GM19025 (cell line): ENCODE measurements around the gene RGS6.
"Not testable (repeated sequence)": the region's sequence is repeated elsewhere in the genome, so short reads cannot be mapped to it uniquely, and the experiment has no call there.

Source experiments
- ATAC-seq: cut with Tn5 transposase; IDR thresholded peaks from one replicate; pipeline ENCODE4 v1.9.1; 2021; ENCODE audit warnings: mild to moderate bottlenecking, low read depth, moderate library complexity; ENCODE audit not compliant: unreplicated experiment

The RGS6 gene

GRCh38 chr14:71932229-71932981, at the start of gene RGS6:
Gene RGS6 (plus strand): TSS chr14:71932429.
- ATAC-seq = no peak

- ATAC-seq = no peak
These were observed 49.1 kb upstream of the RGS6 start for GRCh38 chr14:71883094-71883493.

- no peak for ATAC-seq
These were observed 46.9 kb upstream of the RGS6 start for GRCh38 chr14:71885301-71885700.

- ATAC-seq = not testable (repeated sequence)
These were observed 44.4 kb upstream of the RGS6 start for GRCh38 chr14:71887802-71888201.

GRCh38 chr14:71890541-71890940, 41.7 kb upstream of the RGS6 start:
- no peak for ATAC-seq

GRCh38 chr14:71891185-71891584, 41.0 kb upstream of the RGS6 start:
- no peak for ATAC-seq

- ATAC-seq = no peak
These were observed 40.3 kb upstream of the RGS6 start for GRCh38 chr14:71891970-71892369.

- no peak for ATAC-seq
These were observed 27.2 kb upstream of the RGS6 start for GRCh38 chr14:71905031-71905430.

- no peak for ATAC-seq
These were observed 26.4 kb upstream of the RGS6 start for GRCh38 chr14:71905860-71906259.

GRCh38 chr14:71907793-71908515, 24.3 kb upstream of the RGS6 start:
- no peak for ATAC-seq

GRCh38 chr14:71911669-71912068, 20.6 kb upstream of the RGS6 start:
- no peak for ATAC-seq

GRCh38 chr14:71913342-71913741, 18.9 kb upstream of the RGS6 start:
- ATAC-seq = no peak

GRCh38 chr14:71918955-71919354, 13.3 kb upstream of the RGS6 start:
- ATAC-seq = no peak

- no peak for ATAC-seq
These were observed 8.7 kb upstream of the RGS6 start for GRCh38 chr14:71923513-71923912.

GRCh38 chr14:71931492-71932228, 569 bp upstream of the RGS6 start:
- no peak for ATAC-seq

GRCh38 chr14:71933001-71933587, 865 bp downstream of the RGS6 start:
- no peak for ATAC-seq

- not testable (repeated sequence) for ATAC-seq
These were observed 6.0 kb downstream of the RGS6 start for GRCh38 chr14:71938273-71938672.

- ATAC-seq = not testable (repeated sequence)
These were observed 7.1 kb downstream of the RGS6 start for GRCh38 chr14:71939344-71939743.

GRCh38 chr14:71940500-71940899, 8.3 kb downstream of the RGS6 start:
- ATAC-seq = not testable (repeated sequence)

- ATAC-seq = not testable (repeated sequence)
These were observed 9.4 kb downstream of the RGS6 start for GRCh38 chr14:71941616-71942015.
